IMR-90 (cell line): ENCODE results near the gene MRPL17. TPM values are rescaled to one million over a fixed set of nuclear protein-coding genes. Genes with fewer than 3 reads are reported as not detected.

Source experiments
- ATAC-seq: fragments of 200-7000 bp; cut with Tn5 transposase; 2 replicates; pipeline ENCODE4 v1.9.1; 2020; ENCODE audit warnings: low read depth, mild to moderate bottlenecking, moderate library complexity
- BruUV-seq: library from RNA; stranded (reverse); fragments of 400-500 nt; replicated peaks from 2 replicates; lab custom pipeline; 2021; lab: Mats Ljungman, UMichigan
- CTCF ChIA-PET: fragments of 300-600 bp; formaldehyde crosslinking; extraction: SDS; loops from one replicate; lab custom pipeline; 2021; ENCODE audit warnings: antibody characterized with exemption; lab: Yijun Ruan, JAX
- POLR2A ChIA-PET: fragments of 300-600 bp; sonication (Branson Sonifier 250); formaldehyde crosslinking; loops from one replicate; lab custom pipeline; 2022; ENCODE audit warnings: antibody characterized with exemption; ENCODE audit not compliant: unreplicated experiment; lab: Charles Lee
- DNase-seq: peaks from one replicate; pipeline ENCODE4 v3.0.0; 2013
- H2AFZ ChIP-seq: replicated peaks from 2 replicates; pipeline ENCODE3; 2013; ENCODE audit warnings: low read length, mild to moderate bottlenecking; ENCODE audit not compliant: poor library complexity
- H2AK5ac ChIP-seq: 2 replicates; pipeline ENCODE4 v1.6.1; 2013; ENCODE audit warnings: low read depth, low read length, inconsistent platforms
- H2AK9ac ChIP-seq: replicated peaks from 2 replicates; pipeline ENCODE3; 2013; ENCODE audit warnings: mild to moderate bottlenecking, low read depth, low read length, moderate library complexity; ENCODE audit not compliant: poor library complexity
- H2BK120ac ChIP-seq: 2 replicates; pipeline ENCODE4 v1.6.1; 2013; ENCODE audit warnings: low read depth, low read length, inconsistent platforms
- H2BK15ac ChIP-seq: 3 replicates; pipeline ENCODE4 v1.6.1; 2013; ENCODE audit warnings: low read depth, low read length, inconsistent platforms
- H2BK20ac ChIP-seq: 2 replicates; pipeline ENCODE4 v1.6.1; 2013; ENCODE audit warnings: low read depth, mild to moderate bottlenecking, inconsistent platforms, low read length, moderate library complexity
- H2BK5ac ChIP-seq: 2 replicates; pipeline ENCODE4 v1.6.1; 2013; ENCODE audit warnings: mild to moderate bottlenecking, low read depth, low read length, inconsistent platforms; ENCODE audit not compliant: poor library complexity, severe bottlenecking
- H3K14ac ChIP-seq: replicated peaks from 2 replicates; pipeline ENCODE4 v1.6.1; 2013; ENCODE audit warnings: low read depth, low read length, inconsistent platforms
- H3K18ac ChIP-seq: 2 replicates; pipeline ENCODE4 v1.6.1; 2013; ENCODE audit warnings: low read depth, low read length, control low read depth
- H3K23ac ChIP-seq: 2 replicates; pipeline ENCODE4 v1.6.1; 2013; ENCODE audit warnings: low read depth, low read length, inconsistent platforms
- H3K27ac ChIP-seq: 2 replicates; pipeline ENCODE4 v1.5.1; 2013; ENCODE audit warnings: mild to moderate bottlenecking, control low read depth, low read length; ENCODE audit not compliant: insufficient read depth
- H3K27me3 ChIP-seq: 2 replicates; pipeline ENCODE4 v1.6.1; 2013; ENCODE audit warnings: low read length; ENCODE audit not compliant: control insufficient read depth, insufficient read depth
- H3K36me3 ChIP-seq: 2 replicates; pipeline ENCODE4 v1.6.1; 2013; ENCODE audit warnings: low read length, mixed read lengths; ENCODE audit not compliant: control insufficient read depth, insufficient read depth
- H3K4ac ChIP-seq: 2 replicates; pipeline ENCODE4 v1.6.1; 2013; ENCODE audit warnings: low read depth, low read length, inconsistent platforms
- H3K4me1 ChIP-seq: 2 replicates; pipeline ENCODE4 v1.6.1; 2013; ENCODE audit warnings: low read length, mixed read lengths; ENCODE audit not compliant: control insufficient read depth, insufficient read depth
- H3K4me2 ChIP-seq: 2 replicates; pipeline ENCODE4 v1.6.1; 2013; ENCODE audit warnings: low read depth, mild to moderate bottlenecking, control low read depth, low read length, moderate library complexity
- H3K4me3 ChIP-seq: 2 replicates; pipeline ENCODE4 v1.5.1; 2013; ENCODE audit warnings: low read depth, mild to moderate bottlenecking, control low read depth, low read length, moderate library complexity; ENCODE audit not compliant: insufficient read depth
- H3K56ac ChIP-seq: 2 replicates; pipeline ENCODE4 v1.6.1; 2013; ENCODE audit warnings: low read length, inconsistent platforms; ENCODE audit not compliant: insufficient read depth; ENCODE audit errors: extremely low read depth
- H3K79me1 ChIP-seq, 2 experiments: 2 replicates each; pipeline ENCODE4 v1.6.1; 2013; ENCODE audit warnings: low read length in 2 of 2, inconsistent platforms in 1 of 2, low read depth in 1 of 2
- H3K9ac ChIP-seq: 2 replicates; pipeline ENCODE4 v1.6.1; 2013; ENCODE audit warnings: low read depth, low read length, control low read depth
- H3K9me1 ChIP-seq: 2 replicates; pipeline ENCODE4 v1.6.1; 2013; ENCODE audit warnings: low read length, inconsistent platforms; ENCODE audit not compliant: insufficient read depth
- H3K9me3 ChIP-seq: 2 replicates; pipeline ENCODE4 v1.6.1; 2013; ENCODE audit warnings: low read length; ENCODE audit not compliant: control insufficient read depth, insufficient read depth
- H4K20me1 ChIP-seq: 2 replicates; pipeline ENCODE4 v1.6.1; 2013; ENCODE audit warnings: low read length, inconsistent platforms; ENCODE audit not compliant: insufficient read depth
- H4K5ac ChIP-seq: 2 replicates; pipeline ENCODE4 v1.6.1; 2013; ENCODE audit warnings: mild to moderate bottlenecking, low read depth, low read length, control low read depth
- H4K8ac ChIP-seq, 2 experiments: 2 replicates each; pipeline ENCODE4 v1.6.1; 2013; ENCODE audit warnings: low read depth in 2 of 2, low read length in 2 of 2, control low read depth in 1 of 2, inconsistent platforms in 1 of 2
- H4K91ac ChIP-seq: 2 replicates; pipeline ENCODE4 v1.6.1; 2013; ENCODE audit warnings: low read depth, low read length, inconsistent platforms; ENCODE audit not compliant: insufficient read depth
- BHLHE40 ChIP-seq: fragments of 150-350 bp; IDR thresholded peaks from 2 replicates; pipeline ENCODE4 v1.6.1; 2016; ENCODE audit warnings: mild to moderate bottlenecking, low read depth, low read length
- CHD1 ChIP-seq: IDR thresholded peaks from 2 replicates; pipeline ENCODE4 v1.6.1; 2012; ENCODE audit warnings: low read depth, low read length, improper control_type of control experiment
- CTCF ChIP-seq: conservative IDR thresholded peaks from 2 replicates; pipeline ENCODE4 v1.5.1; 2012; ENCODE audit warnings: mild to moderate bottlenecking, low read depth, low read length, improper control_type of control experiment
- ELK1 ChIP-seq: fragments of 150-350 bp; IDR thresholded peaks from 2 replicates; pipeline ENCODE4 v1.6.1; 2016; ENCODE audit warnings: low read depth, mild to moderate bottlenecking, low read length, moderate library complexity, borderline replicate concordance
- MAZ ChIP-seq: IDR thresholded peaks from 2 replicates; pipeline ENCODE4 v1.6.1; 2012; ENCODE audit warnings: low read depth, mild to moderate bottlenecking, low read length, improper control_type of control experiment, moderate library complexity, borderline replicate concordance
- NFE2L2 ChIP-seq: fragments of 150-350 bp; IDR thresholded peaks from 2 replicates; pipeline ENCODE4 v1.6.1; 2016; ENCODE audit warnings: low read depth, mild to moderate bottlenecking, low read length
- POLR2A ChIP-seq: IDR thresholded peaks from 2 replicates; pipeline ENCODE4 v1.6.1; 2012; ENCODE audit warnings: mild to moderate bottlenecking, low read depth, low read length
- RAD21 ChIP-seq: IDR thresholded peaks from 2 replicates; pipeline ENCODE4 v1.6.1; 2012; ENCODE audit warnings: low read length, improper control_type of control experiment
- RFX5 ChIP-seq: IDR thresholded peaks from 2 replicates; pipeline ENCODE4 v1.8.0; 2012; ENCODE audit warnings: low read depth, mild to moderate bottlenecking, low read length, moderate library complexity
- SMC3 ChIP-seq: fragments of 150-350 bp; IDR thresholded peaks from 2 replicates; pipeline ENCODE4 v1.6.1; 2016; ENCODE audit warnings: low read depth, mild to moderate bottlenecking, antibody characterized with exemption, low read length, moderate library complexity
- USF2 ChIP-seq: fragments of 150-350 bp; IDR thresholded peaks from 2 replicates; pipeline ENCODE4 v1.6.1; 2017; ENCODE audit warnings: mild to moderate bottlenecking, antibody characterized with exemption, low read length, low read depth
- WGBS, 2 experiments: methylation state at CpG; one replicate each; pipeline versions ENCODE4 v1.1.5 to v1.1.7; 2013; ENCODE audit warnings: missing lambda C conversion rate in 2 of 2; ENCODE audit not compliant: insufficient read length in 1 of 2; ENCODE audit errors: extremely low coverage in 2 of 2; 5-methylcytosine and 5-hydroxymethylcytosine counted together
- dilution Hi-C: fragments of 300-500 bp; cut with HindIII; formaldehyde crosslinking; loops from one replicate; pipeline ENCODE4 v1.14.3; 2018; ENCODE audit warnings: low sequenced_read_pairs; ENCODE audit not compliant: unreplicated experiment
- in situ Hi-C: fragments of 300-500 bp; cut with MboI; formaldehyde crosslinking; loops from 3 replicates; pipeline ENCODE4 v1.14.3; 2019; ENCODE audit warnings: low sequenced_read_pairs, inconsistent platforms, mixed read lengths
- intact Hi-C: fragments of 100-400 bp; cut with micrococcal nuclease; formaldehyde crosslinking; loops from 2 replicates; pipeline ENCODE4 v1.10.0; 2022
- polyA plus RNA-seq, 3 experiments: library from polyadenylated mRNA; depleted of rRNA; stranded (reverse); fragments of >200 nt; gene quantifications; 2 replicates each; pipeline ENCODE4 v1.2.3, GENCODE V29; 2012; ENCODE audit warnings: low replicate concordance in 1 of 3
- total RNA-seq: library from RNA; depleted of rRNA; stranded (reverse); fragments of >200 nt; gene quantifications from 2 replicates; pipeline ENCODE4 v1.2.3, GENCODE V29; 2012

Gene MRPL17
- total and polyA plus RNA-seq, 2 of the 4 experiments (the other 2 are of a cell fraction), result 70.3 to 85.2 TPM

- TF ChIP-seq ELK1, result no peak
Measured at GRCh38 chr11:6654281-6655019, 28.7 kb downstream of the MRPL17 start (continued).

- Histone ChIP-seq H3K18ac (no peak overlapping the region), H2BK120ac (no peak overlapping the region), H2BK20ac (no peak overlapping the region), H3K9me3 (no peaks in the 10 kb centered on the region), H3K4me3 (no peak overlapping the region), H4K20me1 (0 out of 2 replicates have a peak, but pooled peaks cover 3% of the 10 kb centered on the region), H2AK5ac (no peak overlapping the region), H3K27me3 (peaks cover 16% of the 10 kb centered on the region), H2AK9ac (no peak overlapping the region), H3K4me1 (peaks cover 5% of the 10 kb centered on the region), H2AFZ (no peak overlapping the region), H3K9ac (no peak overlapping the region), H4K91ac (no peak overlapping the region), H3K79me1 (peaks cover 3 to 21% of the 10 kb centered on the region in 2 experiments; a peak in 2 of 4 replicates), H3K23ac (0 out of 2 replicates have a peak overlapping the region, but pooled peaks have one; percentile 60), H3K14ac (no peak overlapping the region), H2BK15ac (no peak overlapping the region), H3K4ac (no peak overlapping the region), H3K36me3 (no peaks in the 10 kb centered on the region), H2BK5ac (no peak overlapping the region), H3K9me1 (peaks cover 17% of the 10 kb centered on the region), H3K4me2 (no peak overlapping the region), H4K8ac (no peak overlapping the region), H3K27ac (no peak overlapping the region), H3K56ac (no peak overlapping the region), H4K5ac (no peak overlapping the region)
- POLR2A ChIA-PET, result no interaction called here
- CTCF ChIA-PET, result no interaction called here
- BruUV-seq, result no TSS peak
- no peak for ATAC-seq
- 87% methylated on average over 2 of the region's 2 CpGs; no CpG with 5 or more reads in 1 of the 2 experiments for WGBS, 2 experiments
- DNase-seq, result no peak
- in situ Hi-C loops (no loop called here), intact Hi-C loops (no loop called here), dilution Hi-C loops (no loop called here)
- TF ChIP-seq RFX5, result no peak
- no peak for TF ChIP-seq POLR2A
- TF ChIP-seq USF2, result no peak
- no peak for TF ChIP-seq SMC3
- TF ChIP-seq RAD21, result no peak
- no peak for TF ChIP-seq CTCF
- TF ChIP-seq CHD1, result no peak
- no peak for TF ChIP-seq MAZ
- TF ChIP-seq NFE2L2, result no peak
- no peak for TF ChIP-seq BHLHE40
- no peak for TF ChIP-seq ELK1
Measured at GRCh38 chr11:6653656-6654055, 29.5 kb downstream of the MRPL17 start.
